ENCODE results near the gene HOXA2. TPM values are rescaled to one million over a fixed set of nuclear protein-coding genes. Genes with fewer than 3 reads are reported as not detected.

Gene HOXA2
- total RNA-seq, 1 donor from 2014 or later = not detected

DNA sequence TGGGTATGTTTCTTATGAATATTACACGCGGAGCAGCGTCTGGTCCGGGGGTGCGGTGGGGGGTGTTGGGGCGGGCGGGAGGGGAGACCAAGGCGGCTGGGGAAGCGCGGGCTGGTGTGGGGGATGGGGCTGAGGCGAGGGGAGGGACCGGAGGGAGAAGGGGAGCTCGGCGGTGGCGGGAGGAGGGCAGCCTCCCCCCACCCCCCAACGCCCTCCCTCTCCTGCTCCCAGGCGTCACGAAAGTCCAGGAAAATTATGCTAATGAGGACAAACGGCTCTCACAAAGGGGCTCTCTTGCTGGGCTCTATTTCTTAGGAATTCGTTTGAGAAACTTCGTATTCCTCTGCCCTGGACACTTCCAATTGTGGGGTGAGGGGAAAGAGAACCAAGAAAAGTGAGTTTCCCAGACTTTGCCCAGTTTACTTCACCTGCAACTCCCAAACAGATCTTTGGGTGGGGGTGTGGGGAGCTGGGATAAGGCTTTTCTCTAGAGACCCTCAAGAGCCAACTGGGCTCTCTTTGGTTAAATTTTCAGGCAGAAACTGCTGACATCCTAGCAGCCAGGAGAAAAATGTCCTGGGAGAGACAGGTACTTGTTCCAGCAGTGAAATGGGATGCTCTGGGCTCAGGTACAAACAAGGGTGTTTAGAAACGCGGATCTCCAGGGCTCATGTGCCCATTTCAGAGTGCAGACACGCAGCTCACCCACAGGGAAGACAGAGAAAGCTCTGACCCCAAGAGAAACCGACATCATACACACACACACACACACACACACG is 11.7 kb upstream of the HOXA2 start:
- Mint-ChIP-seq H3K27ac (no peak overlapping the region), H3K4me3 (no peak overlapping the region), H3K9me3 (no peaks in the 10 kb centered on the region), H3K4me1 (no peaks in the 10 kb centered on the region), H3K36me3 (ENCODE audit: low read depth) (no peaks in the 10 kb centered on the region), H3K27me3 (peaks cover 5% of the 10 kb centered on the region)
- intact Hi-C loops (cut with micrococcal nuclease) = no loop called here
- no peak for DNase-seq

DNA sequence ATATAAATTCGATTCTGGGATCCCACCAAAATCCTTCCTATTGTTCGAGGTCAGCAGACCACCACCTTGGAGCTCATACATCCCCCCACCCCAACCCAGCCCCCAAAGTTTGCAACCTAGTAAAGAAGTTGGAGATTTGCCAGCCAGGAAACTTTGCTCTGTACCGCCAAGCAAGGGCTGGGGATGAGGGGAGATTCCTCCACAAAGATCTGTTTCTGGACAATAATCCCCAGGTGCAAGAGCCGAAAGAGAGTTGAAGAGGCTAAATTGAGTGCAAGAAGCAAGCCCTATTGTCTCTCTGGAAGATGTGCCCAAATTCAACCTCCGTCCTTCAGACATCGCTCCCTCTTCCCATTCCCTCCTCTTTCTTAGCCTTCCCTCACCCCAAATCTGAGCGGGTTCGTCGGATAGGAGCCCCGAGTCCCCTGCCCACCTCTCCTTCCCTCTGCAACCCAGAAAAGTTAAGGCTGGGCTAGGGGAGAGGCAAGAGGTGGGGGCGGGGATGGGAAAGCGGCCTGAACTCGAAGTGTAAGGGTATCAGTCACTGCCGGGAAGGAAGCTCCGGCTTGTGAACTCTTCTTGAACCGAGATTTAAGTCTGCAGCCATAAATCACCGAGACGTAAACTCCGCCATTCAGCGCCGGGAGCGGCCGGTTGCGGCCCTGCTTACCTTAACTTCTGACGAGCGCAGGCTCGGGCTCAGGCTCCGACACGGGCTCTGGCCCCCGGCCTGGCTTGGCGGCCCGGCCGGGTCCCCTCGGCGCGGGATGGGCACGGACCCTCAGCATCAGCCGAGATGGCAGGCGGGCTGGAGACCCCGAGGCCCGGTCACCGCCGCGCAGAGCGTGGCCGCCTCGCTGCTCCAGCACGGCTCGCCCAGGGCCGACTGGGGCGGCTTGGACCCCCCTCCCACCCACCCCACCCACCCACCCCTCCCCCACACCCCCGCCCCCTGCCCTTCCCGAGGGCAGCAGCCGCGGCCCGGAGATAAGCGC is 10.8 kb upstream of the HOXA2 start:
- H3K9me3 Mint-ChIP-seq = no peaks in the 10 kb centered on the region
- H3K4me3 Mint-ChIP-seq = no peak overlapping the region
- no peaks in the 10 kb centered on the region for H3K4me1 Mint-ChIP-seq
- H3K27me3 Mint-ChIP-seq = peaks cover 5% of the 10 kb centered on the region
- intact Hi-C loops (cut with micrococcal nuclease) = no loop called here
- DNase-seq = no peak
- H3K36me3 Mint-ChIP-seq (ENCODE audit: low read depth) = no peaks in the 10 kb centered on the region
- H3K27ac Mint-ChIP-seq = no peak overlapping the region

DNA sequence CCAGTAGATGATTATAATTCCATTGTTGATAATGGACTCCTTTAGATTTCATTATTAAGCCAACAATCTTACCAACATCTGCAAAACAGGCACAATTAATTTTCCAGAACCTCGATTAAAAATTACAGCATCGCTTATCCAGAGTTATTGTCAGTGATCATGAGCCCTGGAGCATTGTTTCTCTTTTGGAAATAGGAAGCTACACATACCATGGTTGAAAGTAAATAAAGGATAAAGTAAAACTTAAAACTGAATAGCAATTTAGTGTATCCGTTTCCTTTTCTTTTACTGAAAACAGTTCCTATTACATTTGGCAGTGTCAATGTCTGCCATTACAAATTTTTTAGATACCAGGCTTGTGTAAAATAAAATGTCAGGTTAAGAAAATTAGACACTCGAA is 9.9 kb upstream of the HOXA2 start:
- H3K4me1 Mint-ChIP-seq = no peaks in the 10 kb centered on the region
- peaks cover 5% of the 10 kb centered on the region for H3K27me3 Mint-ChIP-seq
- no peak for DNase-seq
- H3K4me3 Mint-ChIP-seq = no peak overlapping the region
- no peak overlapping the region for H3K27ac Mint-ChIP-seq
- intact Hi-C loops (cut with micrococcal nuclease) = no loop called here
- H3K36me3 Mint-ChIP-seq (ENCODE audit: low read depth) = no peaks in the 10 kb centered on the region
- H3K9me3 Mint-ChIP-seq = no peaks in the 10 kb centered on the region

DNA sequence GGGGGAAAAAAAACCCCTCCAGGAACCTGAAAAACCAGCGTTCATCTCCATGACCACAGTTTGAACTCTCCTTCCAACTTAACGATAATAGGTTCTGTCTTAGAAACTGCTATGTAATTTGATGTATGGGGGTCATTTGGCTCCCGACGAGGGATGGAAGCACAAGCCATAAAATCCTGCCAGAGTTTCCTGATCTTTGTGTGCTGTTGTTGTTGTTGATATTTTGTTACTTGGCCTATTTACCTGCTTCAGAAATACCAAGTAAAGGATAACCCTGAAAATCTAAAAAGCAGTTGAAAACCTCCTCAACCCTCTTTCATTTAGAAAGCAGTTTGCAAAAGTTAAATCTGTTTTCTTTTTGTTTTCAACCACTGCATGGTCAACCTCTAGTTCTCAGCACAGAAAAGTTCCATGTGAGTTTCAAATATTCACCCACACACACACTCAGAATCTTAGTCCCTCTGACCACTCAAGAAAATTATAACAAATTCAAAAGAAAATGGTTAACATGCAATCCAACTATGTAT is 9.3 kb upstream of the HOXA2 start:
- H3K4me1 Mint-ChIP-seq = no peaks in the 10 kb centered on the region
- H3K27ac Mint-ChIP-seq = no peak overlapping the region
- intact Hi-C loops (cut with micrococcal nuclease) = no loop called here
- no peaks in the 10 kb centered on the region for H3K36me3 Mint-ChIP-seq (ENCODE audit: low read depth)
- H3K27me3 Mint-ChIP-seq = peaks cover 5% of the 10 kb centered on the region
- H3K4me3 Mint-ChIP-seq = no peak overlapping the region
- no peaks in the 10 kb centered on the region for H3K9me3 Mint-ChIP-seq
- no peak for DNase-seq

DNA sequence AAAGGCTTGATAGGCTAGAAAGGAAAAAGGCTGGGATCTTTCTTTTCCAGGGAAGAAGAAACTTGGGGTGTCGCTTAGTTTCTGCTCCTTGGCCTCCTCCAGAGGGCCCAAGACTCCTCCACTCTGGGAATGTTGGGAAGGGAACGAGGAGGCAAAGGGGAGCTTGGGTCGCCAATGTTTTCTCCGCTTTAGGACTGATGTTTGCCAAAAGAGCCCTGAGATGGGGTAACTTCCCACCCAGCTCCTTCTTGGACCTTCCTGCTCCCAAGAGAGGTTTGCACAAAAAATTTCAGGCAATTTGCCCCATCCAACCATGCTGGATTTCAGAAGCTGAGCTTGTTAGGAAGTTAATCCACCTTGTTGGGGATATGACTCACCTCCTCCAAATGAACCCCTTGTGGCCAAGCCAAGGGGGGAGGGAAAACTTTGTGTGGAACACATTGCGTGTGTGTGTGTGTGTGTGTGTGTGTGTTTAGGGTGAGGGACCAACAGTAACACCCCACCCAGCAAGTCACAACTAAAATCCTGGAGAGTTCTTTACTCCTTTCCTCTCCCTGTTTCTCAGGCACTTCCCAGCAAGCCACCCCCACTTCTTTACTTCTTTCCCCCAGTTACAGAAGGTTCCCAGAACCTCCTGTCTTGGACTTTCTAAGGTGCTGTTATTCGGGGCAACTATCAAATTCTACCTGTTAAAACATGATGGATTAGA is 8.7 kb upstream of the HOXA2 start:
- no peaks in the 10 kb centered on the region for H3K36me3 Mint-ChIP-seq (ENCODE audit: low read depth)
- intact Hi-C loops (cut with micrococcal nuclease) = no loop called here
- no peak overlapping the region for H3K27ac Mint-ChIP-seq
- H3K27me3 Mint-ChIP-seq = peaks cover 5% of the 10 kb centered on the region
- DNase-seq = no peak
- H3K4me1 Mint-ChIP-seq = no peaks in the 10 kb centered on the region
- no peak overlapping the region for H3K4me3 Mint-ChIP-seq
- H3K9me3 Mint-ChIP-seq = no peaks in the 10 kb centered on the region

DNA sequence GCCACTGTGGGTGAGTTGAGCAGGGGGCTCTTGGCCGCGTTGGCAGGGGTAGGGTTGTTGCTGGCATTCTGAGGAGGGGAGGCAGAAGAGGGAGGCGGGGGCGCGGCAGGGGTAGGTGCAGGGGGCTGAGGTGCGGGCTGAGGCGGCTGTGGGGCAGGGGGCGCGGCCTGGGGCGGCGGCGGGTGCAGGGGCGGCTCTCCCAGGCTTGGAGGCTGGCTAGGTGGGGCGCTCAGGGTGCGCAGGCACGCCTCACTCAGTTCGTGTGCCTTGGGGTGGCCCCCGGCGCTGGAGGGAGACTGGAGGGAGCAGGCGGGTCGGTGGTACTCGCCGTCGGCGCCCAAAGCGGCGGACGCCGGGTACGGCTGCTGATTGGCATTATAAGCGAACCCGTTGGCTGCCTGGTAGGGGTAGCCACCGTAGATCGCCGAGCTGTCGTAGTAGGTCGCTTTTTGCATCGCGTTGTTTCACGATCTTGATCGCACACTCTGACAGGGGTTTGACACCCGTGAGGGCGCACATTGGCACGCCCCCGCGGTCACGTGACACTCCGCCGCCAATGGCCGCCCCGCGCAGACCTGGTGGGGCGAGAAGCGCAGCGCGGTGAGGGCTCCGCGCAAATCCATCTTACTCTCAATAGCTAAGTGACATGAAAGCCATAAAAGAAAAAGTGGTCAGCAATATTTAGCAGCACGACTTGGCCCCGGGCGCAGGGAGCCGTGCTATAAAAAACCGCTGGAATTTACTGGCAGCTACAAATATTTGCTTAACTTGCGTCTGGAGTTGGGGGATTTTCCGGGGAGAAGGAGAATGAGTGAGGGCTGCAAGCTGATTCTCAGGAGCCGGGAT is 7.9 kb upstream of the HOXA2 start:
- intact Hi-C loops (cut with micrococcal nuclease) = no loop called here
- Mint-ChIP-seq H3K4me1 (no peaks in the 10 kb centered on the region), H3K9me3 (no peaks in the 10 kb centered on the region), H3K27me3 (peaks cover 10% of the 10 kb centered on the region), H3K27ac (no peak overlapping the region), H3K36me3 (ENCODE audit: low read depth) (no peaks in the 10 kb centered on the region), H3K4me3 (no peak overlapping the region)
- no peak for DNase-seq

DNA sequence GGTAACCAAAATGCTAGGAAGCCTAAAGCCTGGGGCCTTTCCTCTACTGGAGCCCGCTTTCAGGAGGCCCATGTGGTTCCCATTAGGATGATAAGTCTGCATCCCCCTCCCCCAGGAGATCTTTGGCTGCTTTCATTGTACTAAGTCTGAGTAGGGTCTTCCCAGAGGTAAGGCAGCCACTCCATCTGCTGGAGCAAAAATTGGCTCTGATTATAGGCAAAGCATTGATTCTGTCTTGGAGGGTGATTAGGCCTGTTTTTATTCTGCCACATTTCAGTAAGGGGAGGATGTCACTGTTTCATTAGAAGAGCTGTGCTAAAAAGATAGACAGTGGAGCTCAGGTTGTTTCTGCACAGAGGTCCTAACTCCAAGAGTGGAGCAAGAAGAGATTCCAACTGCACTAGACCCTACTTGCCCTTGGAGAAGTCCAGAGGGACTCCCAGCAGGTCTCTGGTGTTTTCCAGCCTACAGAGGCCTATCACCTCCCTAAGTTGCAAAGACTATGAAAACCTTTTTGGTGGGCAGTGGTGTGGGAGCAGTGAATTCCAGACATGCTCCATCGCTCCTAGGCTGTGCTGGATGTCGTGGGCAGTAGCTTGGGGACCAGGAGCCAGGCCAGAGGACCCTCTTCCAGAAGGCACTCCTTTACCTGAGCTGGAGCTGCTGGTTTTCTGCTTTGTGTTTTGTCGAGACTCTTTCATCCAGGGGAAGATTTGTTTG is 7.1 kb upstream of the HOXA2 start:
- H3K4me3 Mint-ChIP-seq = no peak overlapping the region
- no peak for DNase-seq

DNA sequence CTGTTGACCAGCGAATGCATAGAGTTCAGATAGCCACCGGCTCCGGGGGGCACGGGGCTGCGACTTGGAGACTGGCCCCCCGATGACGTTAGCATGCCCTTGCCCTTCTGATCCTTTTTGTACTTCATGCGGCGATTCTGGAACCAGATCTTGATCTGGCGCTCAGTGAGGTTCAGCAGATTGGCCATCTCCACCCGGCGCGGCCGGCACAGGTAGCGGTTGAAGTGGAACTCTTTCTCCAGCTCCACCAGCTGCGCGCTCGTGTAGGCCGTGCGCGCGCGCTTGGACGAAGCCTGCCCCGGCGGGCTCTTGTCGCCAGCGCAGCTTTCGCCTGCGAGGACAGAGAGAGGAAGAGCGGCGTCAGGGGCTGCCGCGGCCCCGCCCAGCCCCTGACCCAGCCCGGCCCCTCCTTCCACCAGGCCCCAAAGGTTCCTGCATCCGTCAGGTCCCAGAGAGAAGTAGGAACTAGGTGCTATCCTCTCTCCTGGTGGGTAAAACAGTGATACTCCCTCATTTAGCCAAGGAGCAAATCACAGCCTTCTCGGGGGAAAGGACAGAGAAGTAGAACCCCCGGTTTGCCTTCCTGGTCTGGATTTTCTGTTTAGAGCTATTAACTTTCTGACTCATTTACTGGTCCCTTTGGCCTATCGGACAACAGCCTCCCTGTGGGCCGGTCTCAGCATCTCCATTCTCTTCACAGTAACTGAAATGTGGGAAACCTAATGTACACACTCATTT is 6.1 kb upstream of the HOXA2 start:
- peaks cover 28% of the 10 kb centered on the region for H3K27me3 Mint-ChIP-seq
- no peak for DNase-seq
- no peaks in the 10 kb centered on the region for H3K4me1 Mint-ChIP-seq
- H3K36me3 Mint-ChIP-seq (ENCODE audit: low read depth) = no peaks in the 10 kb centered on the region
- H3K27ac Mint-ChIP-seq = no peak overlapping the region
- intact Hi-C loops (cut with micrococcal nuclease) = no loop called here
- H3K9me3 Mint-ChIP-seq = no peaks in the 10 kb centered on the region
- no peak overlapping the region for H3K4me3 Mint-ChIP-seq

More for the DNA sequence above, 7.1 kb upstream of the HOXA2 start:
- H3K36me3 Mint-ChIP-seq (ENCODE audit: low read depth) = no peaks in the 10 kb centered on the region
- intact Hi-C loops (cut with micrococcal nuclease) = no loop called here
- H3K27me3 Mint-ChIP-seq = peaks cover 18% of the 10 kb centered on the region
- H3K9me3 Mint-ChIP-seq = no peaks in the 10 kb centered on the region
- H3K4me1 Mint-ChIP-seq = no peaks in the 10 kb centered on the region
- no peak overlapping the region for H3K27ac Mint-ChIP-seq

DNA sequence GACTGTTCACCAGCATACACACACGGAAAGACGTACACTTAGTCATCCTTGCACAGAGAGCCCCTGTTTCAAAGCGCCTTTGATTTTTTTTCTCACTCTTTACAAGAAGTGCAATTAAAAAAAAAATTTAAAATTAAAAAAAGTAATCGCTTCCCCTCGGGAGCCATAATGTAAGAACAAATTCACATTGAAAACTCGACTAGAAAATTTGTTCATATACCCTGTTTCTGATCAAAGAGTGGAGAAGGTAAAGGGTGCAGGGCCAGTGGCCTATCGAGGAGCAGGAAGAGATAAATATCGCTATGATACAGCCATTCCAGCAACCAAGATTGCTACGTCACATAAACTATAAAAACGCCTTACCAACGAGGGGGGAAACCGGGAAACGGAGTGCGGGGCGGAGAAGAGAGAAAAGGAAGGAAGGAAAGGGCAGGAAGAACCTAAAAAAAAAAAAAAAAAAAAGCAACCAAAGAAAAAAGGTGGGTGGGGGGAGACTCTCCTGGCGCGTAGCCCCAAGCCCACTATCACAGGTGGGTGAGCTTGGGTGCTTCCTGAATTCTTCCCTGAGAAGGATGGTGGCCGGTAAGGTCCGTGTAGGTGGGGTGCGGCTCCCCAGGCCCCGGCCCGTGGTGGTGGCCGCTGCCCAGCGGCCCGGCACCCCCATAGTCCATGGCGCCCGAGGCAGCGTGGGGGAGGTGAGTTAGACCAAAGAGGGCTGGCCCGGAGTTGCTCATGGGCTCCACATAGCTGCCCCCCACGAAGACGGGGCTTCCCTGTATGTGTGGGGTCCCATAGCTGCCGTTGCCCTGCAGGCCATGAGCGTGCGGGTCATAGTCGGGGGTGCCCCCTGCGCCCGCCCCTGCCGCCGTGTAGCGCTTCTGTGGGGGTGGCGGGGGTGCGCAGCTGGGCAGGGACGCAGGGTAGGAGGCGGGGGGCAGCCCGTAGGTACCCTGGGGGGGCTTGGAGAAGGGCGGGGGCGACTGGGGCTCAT is 5.2 kb upstream of the HOXA2 start:
- no peaks in the 10 kb centered on the region for H3K36me3 Mint-ChIP-seq (ENCODE audit: low read depth)
- H3K27me3 Mint-ChIP-seq = peaks cover 36% of the 10 kb centered on the region
- no peak overlapping the region for H3K4me3 Mint-ChIP-seq
- H3K27ac Mint-ChIP-seq = no peak overlapping the region
- H3K4me1 Mint-ChIP-seq = peaks cover 4% of the 10 kb centered on the region
- no peaks in the 10 kb centered on the region for H3K9me3 Mint-ChIP-seq
- no peak for DNase-seq
- intact Hi-C loops (cut with micrococcal nuclease) = no loop called here

DNA sequence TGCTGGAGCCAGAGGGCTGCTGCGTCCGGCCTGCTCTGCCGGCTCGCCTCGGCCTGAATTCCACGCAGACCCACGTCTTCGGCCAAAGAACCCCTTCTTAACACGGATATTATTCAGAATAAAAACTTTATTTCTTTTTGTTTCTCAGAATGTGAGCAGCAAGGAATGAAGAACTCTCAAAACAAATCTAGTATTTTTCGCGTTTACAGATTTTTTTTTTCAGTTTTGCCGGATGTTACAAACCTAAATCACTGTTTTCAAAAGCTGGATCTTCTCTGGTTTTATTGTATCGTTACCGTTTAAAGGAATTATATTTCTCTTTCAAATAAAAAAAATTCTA is 4.4 kb upstream of the HOXA2 start:
- Mint-ChIP-seq H3K9me3 (no peaks in the 10 kb centered on the region), H3K27ac (no peak overlapping the region), H3K4me1 (peaks cover 4% of the 10 kb centered on the region), H3K36me3 (ENCODE audit: low read depth) (no peaks in the 10 kb centered on the region), H3K27me3 (peaks cover 41% of the 10 kb centered on the region), H3K4me3 (no peak overlapping the region)
- intact Hi-C loops (cut with micrococcal nuclease) = no loop called here
- DNase-seq = no peak

DNA sequence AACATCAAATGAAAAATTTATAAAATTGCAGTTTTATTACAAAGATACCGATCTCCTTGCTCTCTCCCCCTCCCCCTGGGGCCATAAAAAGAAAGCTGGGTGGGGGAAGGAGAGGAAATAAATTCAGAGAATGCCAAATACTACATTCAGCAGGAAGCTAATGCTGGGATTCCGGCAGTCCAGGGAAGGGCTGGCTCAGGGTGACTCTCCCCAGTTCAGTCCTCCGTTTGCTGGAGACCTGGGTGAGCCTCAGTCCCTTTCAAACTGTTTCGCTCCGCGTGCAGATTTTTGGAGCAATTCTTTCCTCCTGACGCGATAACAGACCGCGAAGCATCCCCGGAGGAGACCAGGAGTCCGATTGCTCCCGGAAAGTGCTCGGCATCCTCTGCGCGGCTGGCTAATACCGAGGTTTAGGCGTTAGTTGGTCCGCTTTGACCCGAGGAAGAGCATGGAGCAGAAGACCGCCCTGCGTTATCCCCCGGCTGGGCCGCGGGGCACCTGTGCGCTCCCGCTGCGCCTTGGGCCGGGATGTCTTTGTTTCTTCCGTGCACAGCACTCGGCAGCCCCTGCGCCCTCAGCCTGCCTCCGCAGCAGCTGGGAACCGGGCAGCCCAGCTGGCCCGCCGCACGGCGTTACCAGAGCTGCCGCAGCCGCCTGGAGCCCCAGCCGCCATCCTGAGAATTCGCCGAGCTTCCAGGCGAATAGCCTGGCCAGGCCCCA is 3.9 kb upstream of the HOXA2 start:
- Mint-ChIP-seq H3K27me3 (peaks cover 44% of the 10 kb centered on the region), H3K27ac (no peak overlapping the region), H3K9me3 (no peaks in the 10 kb centered on the region), H3K4me3 (no peak overlapping the region), H3K36me3 (ENCODE audit: low read depth) (no peaks in the 10 kb centered on the region), H3K4me1 (peaks cover 4% of the 10 kb centered on the region)
- no peak for DNase-seq
- intact Hi-C loops (cut with micrococcal nuclease) = no loop called here
